HG03103 (cell line): ENCODE data around the gene INO80.

Experiments used
- ATAC-seq: cut with Tn5 transposase; IDR thresholded peaks from one replicate; pipeline ENCODE4 v1.9.1; 2021; ENCODE audit warnings: low read depth; ENCODE audit not compliant: unreplicated experiment

The INO80 gene

DNA sequence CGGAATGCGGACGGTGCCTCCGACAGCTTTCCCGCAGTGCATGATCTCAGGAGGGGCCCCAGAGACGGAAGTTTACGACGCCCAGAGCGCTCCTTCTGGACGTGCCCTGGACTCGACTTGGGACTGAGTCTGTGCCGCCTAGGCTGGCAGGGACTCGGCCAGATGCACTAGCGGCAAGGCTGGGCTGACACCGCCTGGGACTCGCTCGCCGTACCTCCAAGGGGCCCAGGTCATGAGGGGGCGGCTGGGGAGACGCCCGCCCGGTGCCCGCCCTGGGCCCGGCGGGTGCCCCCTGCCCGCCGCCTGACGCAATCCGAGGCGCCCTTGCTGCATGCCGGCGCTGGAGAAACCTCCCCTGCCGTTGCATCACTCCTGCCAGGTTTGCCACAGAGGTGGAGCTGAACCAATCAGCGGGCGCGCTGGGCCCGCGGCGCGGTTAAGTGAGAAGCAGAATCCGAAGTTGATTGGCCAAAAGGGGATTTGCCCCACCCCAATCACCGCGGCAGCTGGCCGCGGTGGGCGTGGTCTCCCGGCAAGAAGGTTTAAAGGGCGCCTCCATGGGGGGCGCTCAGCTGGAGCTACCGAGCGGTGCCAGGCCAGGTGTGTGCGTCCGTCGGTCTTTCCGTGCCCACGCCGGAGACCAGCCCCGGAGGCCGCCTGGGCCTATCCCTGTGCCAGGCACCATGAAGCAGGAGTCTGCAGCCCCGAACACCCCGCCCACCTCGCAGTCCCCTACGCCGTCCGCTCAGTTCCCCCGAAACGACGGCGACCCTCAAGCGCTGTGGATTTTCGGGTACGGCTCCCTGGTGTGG is 163.0 kb downstream of the INO80 start, which contains the start of gene CHAC1:
Gene CHAC1, plus strand, starts transcription at position 571 of the 812 bp plus-strand sequence. Its CDS starts 113 bp downstream, at position 684.
- ATAC-seq = peak; percentile 76

DNA sequence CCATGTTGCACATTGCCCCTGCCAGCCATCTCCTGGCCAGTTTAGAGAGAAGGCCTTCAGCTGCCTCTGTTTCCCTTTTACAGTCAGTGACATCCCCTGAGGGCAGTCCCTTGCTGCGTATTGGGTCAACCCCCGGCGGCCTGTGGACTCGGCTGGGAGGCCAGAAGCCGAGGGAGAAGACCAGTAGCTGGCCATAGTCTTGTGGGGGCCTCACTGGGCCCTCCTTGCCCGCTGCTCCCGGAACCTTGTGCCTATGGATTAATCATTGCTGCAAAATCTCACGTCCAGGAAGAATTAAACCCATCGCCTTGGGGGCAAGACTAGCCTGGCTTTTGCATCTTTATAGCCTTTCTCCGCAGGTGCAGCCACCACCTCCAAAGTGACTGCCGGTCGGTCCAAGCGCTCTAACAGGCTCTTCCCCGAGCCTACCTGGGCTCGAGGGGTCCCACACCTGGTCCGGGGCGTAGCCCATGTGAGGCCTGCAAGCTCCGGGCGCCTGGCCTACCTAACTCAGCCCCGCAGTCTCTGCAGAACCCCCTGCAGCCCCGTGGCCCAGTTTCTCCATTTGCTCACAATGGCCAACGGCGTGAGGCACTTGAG is 163.7 kb downstream of the INO80 start:
- ATAC-seq = no peak

- ATAC-seq = no peak
Observed at GRCh38 chr15:40951764-40952163, 164.3 kb downstream of the INO80 start.

DNA sequence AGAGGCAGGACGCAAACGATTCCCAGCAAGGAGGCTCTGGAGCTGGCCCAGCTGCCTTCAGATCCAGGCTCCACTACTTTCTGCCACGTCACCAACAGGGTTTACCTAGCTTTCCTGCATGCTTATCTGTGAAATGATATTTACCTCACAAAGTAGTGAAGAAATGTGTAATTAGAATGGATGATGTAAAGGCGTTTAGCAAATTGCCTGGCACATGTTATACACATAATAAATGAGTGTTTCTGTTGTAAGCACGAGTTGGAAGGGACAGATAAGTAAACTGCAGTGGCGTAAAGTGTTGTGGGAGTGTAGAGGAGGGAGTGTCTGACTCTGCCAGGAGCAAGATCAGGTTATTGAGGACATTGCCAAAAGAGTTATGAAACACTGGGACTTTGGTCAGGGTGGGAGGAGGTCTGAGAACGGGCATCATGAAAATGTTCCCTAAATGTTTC is 166.3 kb downstream of the INO80 start:
- no peak for ATAC-seq

GRCh38 chr15:40948706-40949473 is 167.2 kb downstream of the INO80 start:
- ATAC-seq = no peak

- no peak for ATAC-seq
Observed at GRCh38 chr15:40944510-40945296, 171.4 kb downstream of the INO80 start.

DNA sequence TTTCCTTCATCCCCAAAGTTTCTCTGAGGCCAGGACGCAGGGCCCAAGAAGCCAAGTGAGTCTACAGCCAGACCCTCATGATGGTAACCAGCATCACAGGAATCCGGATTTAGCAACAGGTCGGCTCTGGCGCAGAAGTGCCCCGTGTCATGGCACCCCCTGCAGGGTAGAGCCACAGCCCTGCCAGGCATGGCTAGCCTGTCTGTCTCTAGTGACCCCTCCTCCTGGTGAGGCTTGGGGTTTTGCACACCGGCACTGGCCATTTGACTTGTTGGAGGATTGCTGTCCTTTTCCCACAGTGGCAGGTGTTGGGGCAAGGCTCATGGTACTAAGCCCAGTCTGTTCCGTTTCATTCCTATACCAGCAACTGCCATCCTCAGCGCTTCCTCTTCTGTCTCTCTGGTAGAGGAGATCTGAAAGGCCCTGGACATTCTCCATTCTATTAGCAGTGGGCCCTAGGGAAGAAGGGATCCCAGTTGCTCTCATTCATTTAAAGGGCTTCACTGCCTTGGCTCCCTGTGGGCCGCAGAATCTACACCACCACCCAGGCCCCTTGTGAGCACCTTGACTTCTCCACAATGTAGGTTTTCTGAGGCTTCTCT is 172.2 kb downstream of the INO80 start:
- ATAC-seq = no peak

DNA sequence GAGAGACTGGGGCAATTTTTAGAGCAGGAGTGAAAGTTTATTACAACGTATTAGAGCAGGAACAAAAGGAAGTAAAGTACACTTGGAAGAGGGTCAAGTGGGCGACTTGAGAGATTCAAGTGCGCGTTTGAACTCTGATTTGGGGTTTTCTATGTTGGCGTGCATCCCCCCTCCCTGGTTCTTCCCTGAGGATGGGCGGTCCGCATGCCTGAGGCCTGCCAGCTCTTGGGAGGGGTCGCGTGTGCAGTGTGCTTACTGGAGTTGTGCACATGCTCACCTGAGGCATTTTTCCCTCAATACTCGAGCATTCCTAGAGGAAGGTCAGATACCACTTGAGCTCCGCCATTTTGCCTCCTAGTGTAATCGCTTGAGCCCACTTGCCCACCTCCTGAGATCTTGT is 173.2 kb downstream of the INO80 start:
- no peak for ATAC-seq

GRCh38 chr15:40942337-40942854 is 173.7 kb downstream of the INO80 start:
- no peak for ATAC-seq

- ATAC-seq = peak; percentile 54
Observed at GRCh38 chr15:40941528-40942336, 174.3 kb downstream of the INO80 start.

DNA sequence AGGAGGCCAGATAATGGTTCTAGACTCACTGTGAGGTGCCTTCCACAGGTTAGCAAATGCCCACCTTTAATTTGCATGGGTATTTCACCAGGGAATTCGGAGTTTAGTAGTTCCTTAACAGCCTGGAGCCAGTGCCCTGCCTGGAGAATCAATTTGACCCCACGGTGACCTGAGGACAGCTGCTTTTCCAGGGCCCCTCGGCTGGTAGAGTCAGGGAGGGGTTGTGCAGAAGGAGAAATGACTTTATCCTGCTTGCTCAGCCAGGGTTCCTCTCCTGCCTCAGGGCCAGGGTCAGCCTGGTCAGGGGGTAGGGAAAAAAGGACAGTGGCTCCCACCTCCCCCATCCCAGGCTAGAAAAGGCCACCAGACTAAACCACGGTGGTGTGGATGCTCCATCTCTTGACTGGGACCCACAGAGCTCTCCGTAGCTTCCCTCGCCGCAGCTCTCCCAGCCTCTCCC is 175.0 kb downstream of the INO80 start:
- ATAC-seq = no peak

DNA sequence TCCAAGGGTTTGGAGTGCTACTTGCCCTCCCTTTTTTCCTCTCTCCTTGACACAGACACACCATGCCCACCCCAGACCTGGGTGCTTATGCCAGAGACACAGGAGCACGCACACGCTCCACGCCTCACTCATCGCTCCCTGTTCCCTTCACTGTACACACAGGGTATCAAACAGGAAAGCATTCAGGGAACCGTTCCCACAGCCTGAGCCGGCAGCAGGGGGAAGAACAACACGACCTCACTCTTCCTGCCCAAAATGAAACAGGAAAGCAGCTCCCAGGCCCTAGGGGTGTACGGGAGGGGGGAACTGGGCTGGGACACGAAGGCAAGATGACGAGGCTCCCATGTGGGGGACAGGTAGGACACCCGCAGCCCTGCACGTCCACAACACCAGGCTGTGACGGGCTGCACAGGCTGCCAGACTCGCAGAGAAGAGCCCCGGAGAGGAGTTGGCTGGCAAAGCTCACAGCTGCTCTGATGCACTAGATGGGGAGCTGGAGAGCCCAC is 175.7 kb downstream of the INO80 start:
- ATAC-seq = no peak

GRCh38 chr15:40938536-40938870 is 177.6 kb downstream of the INO80 start:
- ATAC-seq = no peak

- no peak for ATAC-seq
Observed at GRCh38 chr15:40937762-40938535, 178.1 kb downstream of the INO80 start.

DNA sequence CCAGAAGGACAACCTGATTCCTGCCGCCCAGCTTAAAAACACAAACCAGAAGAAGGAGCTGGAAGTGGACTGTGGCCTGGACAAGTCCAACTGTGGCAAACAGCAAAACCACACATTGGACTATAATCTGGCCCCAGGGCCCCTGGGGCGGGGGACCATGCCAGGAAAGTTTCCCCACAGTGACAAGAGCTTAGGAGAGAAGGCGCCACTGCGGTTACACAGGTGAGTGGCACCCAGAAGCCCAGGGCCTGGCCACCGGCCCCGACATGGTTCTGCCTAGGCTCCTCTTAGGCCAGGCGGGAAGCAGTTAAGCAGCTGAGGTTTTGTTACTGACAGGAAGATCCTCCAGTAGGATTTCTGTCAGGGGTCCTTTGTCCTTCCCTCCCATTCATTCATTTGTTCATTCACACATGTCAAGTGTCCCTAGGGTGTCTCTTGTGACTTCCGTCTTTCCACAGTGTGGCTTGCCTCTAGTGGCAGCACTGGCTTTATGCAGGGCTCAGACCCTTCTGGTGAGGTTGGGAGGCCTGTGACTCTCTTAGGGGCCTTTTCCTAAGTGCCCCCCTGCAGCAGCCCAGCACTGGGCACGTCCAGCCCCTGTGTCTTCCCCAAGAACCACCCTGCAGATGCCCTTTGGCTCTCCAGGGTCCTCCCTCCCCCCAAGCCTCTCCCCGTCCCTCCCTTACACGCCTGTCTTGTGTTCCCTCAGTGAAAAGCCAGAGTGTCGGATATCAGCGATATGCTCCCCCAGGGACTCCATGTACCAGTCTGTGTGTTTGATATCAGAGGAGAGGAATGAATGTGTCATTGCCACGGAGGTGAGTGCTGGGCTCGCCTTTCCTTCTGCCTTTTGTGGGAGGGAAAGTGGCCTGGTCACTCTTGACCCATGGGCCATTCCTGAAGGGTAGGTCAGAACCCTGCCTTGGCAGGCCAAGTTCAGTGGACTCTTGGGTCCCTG is 179.1 kb downstream of the INO80 start:
- ATAC-seq = no peak

DNA sequence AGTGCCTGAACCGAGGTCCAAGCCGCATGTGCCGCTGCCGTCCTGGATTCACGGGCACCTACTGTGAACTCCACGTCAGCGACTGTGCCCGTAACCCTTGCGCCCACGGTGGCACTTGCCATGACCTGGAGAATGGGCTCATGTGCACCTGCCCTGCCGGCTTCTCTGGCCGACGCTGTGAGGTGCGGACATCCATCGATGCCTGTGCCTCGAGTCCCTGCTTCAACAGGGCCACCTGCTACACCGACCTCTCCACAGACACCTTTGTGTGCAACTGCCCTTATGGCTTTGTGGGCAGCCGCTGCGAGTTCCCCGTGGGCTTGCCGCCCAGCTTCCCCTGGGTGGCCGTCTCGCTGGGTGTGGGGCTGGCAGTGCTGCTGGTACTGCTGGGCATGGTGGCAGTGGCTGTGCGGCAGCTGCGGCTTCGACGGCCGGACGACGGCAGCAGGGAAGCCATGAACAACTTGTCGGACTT is 179.8 kb downstream of the INO80 start:
- no peak for ATAC-seq

GRCh38 chr15:40934457-40934856 is 181.6 kb downstream of the INO80 start:
- no peak for ATAC-seq
